B cell (primary cell): ENCODE data around the gene STEAP1B. TPM values are rescaled to one million over a fixed set of nuclear protein-coding genes. Genes with fewer than 3 reads are reported as not detected.

ENCODE experiments used
- ATAC-seq: fragments of 200-7000 bp; cut with Tn5 transposase; one replicate; pipeline ENCODE4 v1.10.0; 2021; ENCODE audit warnings: low read depth, mild to moderate bottlenecking, moderate number of reproducible peaks, moderate library complexity
- CTCF ChIA-PET: fragments of 350-600 bp; sonication (Branson Sonifier 250); formaldehyde crosslinking; loops from one replicate; lab custom pipeline; 2021; ENCODE audit warnings: antibody characterized with exemption, inconsistent platforms; lab: Charles Lee
- POLR2A ChIA-PET: fragments of 350-600 bp; sonication (Branson Sonifier 250); formaldehyde crosslinking; loops from one replicate; lab custom pipeline; 2021; ENCODE audit warnings: antibody characterized with exemption; lab: Charles Lee
- DNase-seq: peaks from one replicate; pipeline ENCODE4 v3.0.0; 2013
- H2AFZ ChIP-seq: 2 replicates; pipeline ENCODE4 v1.6.1; 2012; ENCODE audit warnings: mild to moderate bottlenecking, low read depth, low read length; ENCODE audit not compliant: insufficient read depth, poor library complexity, severe bottlenecking
- H3K27ac ChIP-seq, 2 donors: 1 replicate in 1 of 2; 2 replicates in 1 of 2; pipeline ENCODE4 v1.5.1; 2012 to 2013; ENCODE audit warnings: low read length in 2 of 2, mild to moderate bottlenecking in 2 of 2, moderate library complexity in 1 of 2
- H3K27me3 ChIP-seq, 4 experiments: fragments of 200-600 bp in 1 of 4; sonication (generic) in 1 of 4; replicated peaks in 1 of 4; 1 replicate in 2 of 4; 2 replicates in 2 of 4; pipeline versions ENCODE4 v1.6.1 to v1.7.0; 2013 to 2016; ENCODE audit warnings: low read length in 3 of 4, mild to moderate bottlenecking in 2 of 4, mixed read lengths in 1 of 4, moderate library complexity in 1 of 4; ENCODE audit not compliant: insufficient read depth in 4 of 4, control insufficient read depth in 3 of 4; ENCODE audit errors: control extremely low read depth in 1 of 4
- H3K36me3 ChIP-seq, 2 experiments: replicated peaks in 1 of 2; 1 replicate in 1 of 2; 2 replicates in 1 of 2; pipeline versions ENCODE4 v1.6.1 to v1.7.1; 2013; ENCODE audit warnings: low read length in 1 of 2; ENCODE audit not compliant: insufficient read depth in 2 of 2, control insufficient read depth in 1 of 2; ENCODE audit errors: control extremely low read depth in 1 of 2, extremely low read depth in 1 of 2
- H3K4me1 ChIP-seq, 2 donors: fragments of 200-600 bp in 1 of 2; sonication (generic) in 1 of 2; 1 replicate in 1 of 2; 2 replicates in 1 of 2; pipeline versions ENCODE4 v1.5.1 to v1.6.1; 2013 to 2017; ENCODE audit warnings: low read length in 2 of 2; ENCODE audit not compliant: control insufficient read depth in 2 of 2, insufficient read depth in 2 of 2
- H3K4me2 ChIP-seq: replicated peaks from 2 replicates; pipeline ENCODE3; 2012; ENCODE audit warnings: mild to moderate bottlenecking, low read depth, low read length; ENCODE audit not compliant: poor library complexity, severe bottlenecking
- H3K4me3 ChIP-seq, 5 experiments: fragments of 200-600 bp in 1 of 5; sonication (generic) in 1 of 5; 1 replicate in 3 of 5; 2 replicates in 2 of 5; pipeline versions ENCODE4 v1.5.1 to v1.7.0; 2011 to 2016; ENCODE audit warnings: low read length in 4 of 5, mild to moderate bottlenecking in 4 of 5, low read depth in 2 of 5, control low read depth in 1 of 5, moderate library complexity in 1 of 5; ENCODE audit not compliant: insufficient read depth in 1 of 5; ENCODE audit errors: control extremely low read depth in 1 of 5, extremely low read depth in 1 of 5
- H3K79me2 ChIP-seq: fragments of 200-600 bp; sonication (generic); one replicate; pipeline ENCODE4 v1.6.0; 2016; ENCODE audit warnings: low read length; ENCODE audit not compliant: control insufficient read depth, insufficient read depth
- H3K9ac ChIP-seq: fragments of 200-600 bp; sonication (generic); 2 replicates; pipeline ENCODE4 v1.6.1; 2017; ENCODE audit warnings: mild to moderate bottlenecking, low read length, moderate library complexity
- H3K9me3 ChIP-seq, 3 donors: one replicate each; pipeline versions ENCODE4 v1.6.1 to v1.7.1; 2013; ENCODE audit warnings: low read length in 2 of 3; ENCODE audit not compliant: control insufficient read depth in 2 of 3, insufficient read depth in 1 of 3; ENCODE audit errors: control extremely low read depth in 1 of 3
- H4K20me1 ChIP-seq: 2 replicates; pipeline ENCODE4 v1.6.0; 2012; ENCODE audit warnings: mild to moderate bottlenecking, low read length; ENCODE audit not compliant: insufficient read depth, control insufficient read depth, poor library complexity, severe bottlenecking
- H3K27ac Mint-ChIP-seq: one replicate; pipeline ENCODE4 v1.8.0; 2021; ENCODE audit warnings: mixed read lengths
- H3K27me3 Mint-ChIP-seq: one replicate; pipeline ENCODE4 v1.8.0; 2021; ENCODE audit warnings: mixed read lengths
- H3K4me1 Mint-ChIP-seq: one replicate; pipeline ENCODE4 v1.8.0; 2021; ENCODE audit warnings: mixed read lengths
- H3K4me3 Mint-ChIP-seq: one replicate; pipeline ENCODE4 v1.8.0; 2021; ENCODE audit warnings: mixed read lengths
- H3K9me3 Mint-ChIP-seq: one replicate; pipeline ENCODE4 v1.8.0; 2022; ENCODE audit warnings: mixed read lengths; ENCODE audit not compliant: insufficient read depth
- EZH2 ChIP-seq: IDR thresholded peaks from 2 replicates; pipeline ENCODE4 v1.6.1; 2012; ENCODE audit warnings: borderline replicate concordance, low read depth, mild to moderate bottlenecking, moderate library complexity, low read length; ENCODE audit not compliant: insufficient read depth, poor library complexity, severe bottlenecking
- WGBS: methylation state at CpG from one replicate; pipeline ENCODE4 v1.1.5; 2013; ENCODE audit warnings: missing lambda C conversion rate; ENCODE audit not compliant: insufficient coverage; 5-methylcytosine and 5-hydroxymethylcytosine counted together
- intact Hi-C: fragments of 100-400 bp; cut with micrococcal nuclease; formaldehyde crosslinking; loops from one replicate; pipeline ENCODE4 v1.10.0; 2022
- polyA plus RNA-seq: library from polyadenylated mRNA; depleted of rRNA; stranded (reverse); fragments of >200 nt; gene quantifications from 2 replicates; pipeline ENCODE4 v1.2.3, GENCODE V29; 2012
- total RNA-seq, 2 donors: library from RNA; stranded (reverse); fragments of 120-200 nt in 1 of 2; gene quantifications; 1 replicate in 1 of 2; 2 replicates in 1 of 2; pipeline versions ENCODE4 v1.2.3 to v1.2.4, GENCODE V29; 2013 to 2022
- TF ChIP-seq, protein P1 (sequence below): fragments of 200-600 bp; IDR thresholded peaks from one replicate; pipeline ENCODE4 v1.8.0; 2022; ENCODE audit warnings: antibody characterized with exemption, mild to moderate bottlenecking

STEAP1B gene
- total and polyA plus RNA-seq, 2 donors (not counting 1 experiment from before 2014, with no cell fraction given), result 8.8 to 24.7 TPM

DNA sequence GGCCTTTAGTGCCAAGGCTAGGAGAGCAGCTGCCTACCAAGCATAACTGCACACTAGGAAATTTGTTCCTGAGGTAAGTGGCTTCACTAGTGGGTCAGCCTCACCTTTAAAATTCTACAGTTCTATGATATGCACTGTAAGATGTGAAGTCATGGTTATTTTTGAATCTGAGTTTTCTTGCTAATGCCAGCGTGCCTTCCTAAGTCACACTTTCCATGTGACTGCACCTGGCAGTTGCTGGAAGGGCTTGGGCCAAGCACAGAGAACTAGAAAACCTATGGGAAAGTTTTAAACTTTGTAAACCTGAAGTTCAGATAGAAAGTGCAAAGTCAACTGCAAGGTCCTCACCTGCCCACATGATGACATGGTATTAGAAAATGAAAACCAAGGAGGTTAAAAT, 42.5 kb downstream of the STEAP1B start:
- Histone ChIP-seq H3K4me1 (peaks cover 8% of the 10 kb centered on the region in 2 donors), H3K36me3 (no peaks in the 10 kb centered on the region), H3K9me3 (no peaks in the 10 kb centered on the region), H2AFZ (no peak overlapping the region), H3K4me3 (no peak overlapping the region), H3K4me2 (no peak overlapping the region), H4K20me1 (no peaks in the 10 kb centered on the region), H3K79me2 (no peaks in the 10 kb centered on the region), H3K27ac (no peak overlapping the region), H3K9ac (no peak overlapping the region), H3K27me3 (peaks cover 0 to 4% (median 0%) of the 10 kb centered on the region in 4 experiments)
- ChIA-PET POLR2A (no interaction called here), CTCF (no interaction called here)
- no peak overlapping the region for H3K4me3 Mint-ChIP-seq
- WGBS, result 80% methylated on average over 1 of the region's 1 CpG
- DNase-seq, result no peak
- peaks cover 6% of the 10 kb centered on the region for H3K4me1 Mint-ChIP-seq
- H3K27ac Mint-ChIP-seq, result no peak overlapping the region
- TF ChIP-seq, protein P1, sequence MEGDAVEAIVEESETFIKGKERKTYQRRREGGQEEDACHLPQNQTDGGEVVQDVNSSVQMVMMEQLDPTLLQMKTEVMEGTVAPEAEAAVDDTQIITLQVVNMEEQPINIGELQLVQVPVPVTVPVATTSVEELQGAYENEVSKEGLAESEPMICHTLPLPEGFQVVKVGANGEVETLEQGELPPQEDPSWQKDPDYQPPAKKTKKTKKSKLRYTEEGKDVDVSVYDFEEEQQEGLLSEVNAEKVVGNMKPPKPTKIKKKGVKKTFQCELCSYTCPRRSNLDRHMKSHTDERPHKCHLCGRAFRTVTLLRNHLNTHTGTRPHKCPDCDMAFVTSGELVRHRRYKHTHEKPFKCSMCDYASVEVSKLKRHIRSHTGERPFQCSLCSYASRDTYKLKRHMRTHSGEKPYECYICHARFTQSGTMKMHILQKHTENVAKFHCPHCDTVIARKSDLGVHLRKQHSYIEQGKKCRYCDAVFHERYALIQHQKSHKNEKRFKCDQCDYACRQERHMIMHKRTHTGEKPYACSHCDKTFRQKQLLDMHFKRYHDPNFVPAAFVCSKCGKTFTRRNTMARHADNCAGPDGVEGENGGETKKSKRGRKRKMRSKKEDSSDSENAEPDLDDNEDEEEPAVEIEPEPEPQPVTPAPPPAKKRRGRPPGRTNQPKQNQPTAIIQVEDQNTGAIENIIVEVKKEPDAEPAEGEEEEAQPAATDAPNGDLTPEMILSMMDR, result no peak
- no peak for TF ChIP-seq EZH2
- no peak for ATAC-seq
- intact Hi-C loops, result no loop called here
- peaks cover 4% of the 10 kb centered on the region for H3K27me3 Mint-ChIP-seq
- H3K9me3 Mint-ChIP-seq, result no peaks in the 10 kb centered on the region

DNA sequence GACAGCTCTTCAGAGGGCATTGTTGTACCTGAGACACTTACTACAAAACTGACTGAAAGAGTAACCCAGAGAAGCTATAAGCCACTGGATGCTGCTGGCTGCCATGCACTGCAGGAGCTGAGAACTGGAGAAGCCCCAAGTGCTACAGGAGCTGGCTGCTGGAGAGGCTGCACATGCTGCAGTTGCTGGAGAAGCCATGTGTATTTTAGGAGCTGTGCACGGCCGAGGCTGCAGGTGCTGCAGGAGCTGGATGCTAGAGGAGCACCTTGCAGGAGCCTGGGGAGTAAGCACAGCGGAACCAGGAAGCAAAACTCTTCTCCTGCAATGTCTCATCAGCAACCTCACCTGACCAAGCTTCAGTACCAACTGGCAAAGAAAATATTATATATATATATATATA, 45.5 kb downstream of the STEAP1B start:
- no peak overlapping the region for H3K4me3 Mint-ChIP-seq
- POLR2A ChIA-PET, result no interaction called here
- peaks cover 4% of the 10 kb centered on the region for H3K27me3 Mint-ChIP-seq
- Histone ChIP-seq H3K27ac (no peak overlapping the region), H3K9ac (no peak overlapping the region), H4K20me1 (no peaks in the 10 kb centered on the region), H3K79me2 (no peaks in the 10 kb centered on the region), H2AFZ (no peak overlapping the region), H3K4me1 (peaks cover 10 to 16% of the 10 kb centered on the region in 2 donors), H3K4me2 (no peak overlapping the region), H3K9me3 (no peaks in the 10 kb centered on the region), H3K36me3 (no peaks in the 10 kb centered on the region), H3K4me3 (no peak overlapping the region), H3K27me3 (peaks cover 0 to 7% (median 0%) of the 10 kb centered on the region in 4 experiments)
- intact Hi-C loops, result no loop called here
- CTCF ChIA-PET, result interaction anchor here (1.0 to 1.1 kb wide), 2 partner anchors 9 to 345 kb away, joined by 4 to 6 read pairs; no protein-coding TSS in a partner anchor
- peaks cover 17% of the 10 kb centered on the region for H3K4me1 Mint-ChIP-seq
- no peak for DNase-seq
- no peaks in the 10 kb centered on the region for H3K9me3 Mint-ChIP-seq
- WGBS, result 80% methylated on average over 2 of the region's 3 CpGs
- TF ChIP-seq, protein P1, result no peak
- TF ChIP-seq EZH2, result no peak
- H3K27ac Mint-ChIP-seq, result no peak overlapping the region
- no peak for ATAC-seq
